Activated CD8-positive, alpha-beta memory T cell treated with anti-CD3 and anti-CD28 coated beads for 1 hour (primary cell): ENCODE data around the gene SSR3.
"Not testable (repeated sequence)": the region's sequence is repeated elsewhere in the genome, so short reads cannot be mapped to it uniquely, and the experiment has no call there.

Experiments
- DNase-seq, 2 donors: peaks; one replicate each; pipeline ENCODE4 v3.0.0-alpha.2; 2020; ENCODE audit warnings: low read depth in 1 of 2; ENCODE audit errors: extremely low read depth in 1 of 2

Gene SSR3

GRCh38 chr3:156554842-156555687 lies at the start of gene SSR3:
SSR3 (minus strand) TSS chr3:156555117; CDS start chr3:156555089, 28 bp downstream.
- DNase-seq = peak; percentile 92 to 97

DNA sequence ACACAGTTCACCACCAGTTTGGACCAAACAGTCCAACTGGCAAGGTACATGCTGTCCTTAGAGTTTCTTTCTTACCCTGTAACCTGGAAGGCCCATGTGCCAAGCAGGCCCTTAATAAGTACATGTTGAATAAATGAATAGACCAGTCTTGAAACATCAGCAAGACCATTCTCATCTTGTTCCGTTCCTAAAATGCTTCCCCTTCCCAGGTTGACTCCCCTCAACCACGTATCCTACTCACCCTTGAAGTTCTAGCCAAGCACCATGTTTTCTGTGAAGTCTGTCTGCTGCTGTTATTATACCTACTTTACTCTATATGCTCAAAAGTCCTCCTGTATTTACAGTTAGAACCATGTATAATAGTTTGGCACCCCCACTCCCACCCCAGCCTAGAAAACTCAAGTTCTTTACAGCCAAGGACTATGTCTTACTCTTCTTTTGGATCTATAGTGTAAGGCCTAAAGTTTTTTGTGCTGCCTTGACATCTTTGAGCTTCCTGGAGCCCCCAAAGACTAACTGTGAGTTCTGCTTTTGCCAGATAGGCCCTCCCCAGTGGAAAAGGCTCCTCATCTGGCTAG lies 49.2 kb upstream of the SSR3 start:
- DNase-seq = no peak

- DNase-seq = no peak
Measured at GRCh38 chr3:156603379-156604017, 48.6 kb upstream of the SSR3 start.

DNA sequence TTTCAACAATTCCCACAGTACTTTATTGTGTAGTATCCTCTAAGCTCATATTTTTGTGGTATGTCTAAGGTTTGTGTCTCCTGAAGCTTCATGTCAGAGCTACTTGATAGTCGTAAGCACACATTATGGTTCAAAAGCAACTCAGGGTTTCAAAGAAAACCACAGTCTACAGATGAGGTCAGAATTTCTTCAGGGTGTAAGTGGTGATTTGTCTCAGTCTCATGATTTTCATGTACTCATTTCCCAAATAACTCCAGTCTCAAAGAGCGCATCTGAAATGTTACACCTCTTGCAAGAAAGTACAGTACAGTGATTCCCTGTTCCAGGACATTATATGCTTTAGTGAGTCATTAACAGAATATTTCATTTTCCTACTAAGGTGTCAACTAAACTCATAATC lies 47.5 kb upstream of the SSR3 start:
- DNase-seq = no peak

DNA sequence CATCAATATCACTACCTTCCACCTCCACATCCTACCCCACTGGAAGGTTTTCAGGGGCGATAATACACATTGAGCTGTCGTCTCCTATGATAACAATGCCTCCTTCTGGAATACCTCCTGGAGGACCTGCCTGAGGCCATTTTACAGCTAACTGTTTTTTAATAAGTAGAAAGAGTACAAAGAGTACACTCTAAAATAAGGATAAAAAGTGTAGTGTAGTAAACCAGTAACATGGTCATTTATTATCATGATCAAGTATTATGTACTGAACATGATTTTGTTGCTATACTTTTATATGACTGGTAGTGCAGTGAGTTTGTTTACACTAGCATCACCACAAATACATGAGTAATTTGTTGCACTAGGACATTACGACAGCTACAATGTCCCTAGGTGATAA lies 46.6 kb upstream of the SSR3 start:
- no peak for DNase-seq

DNA sequence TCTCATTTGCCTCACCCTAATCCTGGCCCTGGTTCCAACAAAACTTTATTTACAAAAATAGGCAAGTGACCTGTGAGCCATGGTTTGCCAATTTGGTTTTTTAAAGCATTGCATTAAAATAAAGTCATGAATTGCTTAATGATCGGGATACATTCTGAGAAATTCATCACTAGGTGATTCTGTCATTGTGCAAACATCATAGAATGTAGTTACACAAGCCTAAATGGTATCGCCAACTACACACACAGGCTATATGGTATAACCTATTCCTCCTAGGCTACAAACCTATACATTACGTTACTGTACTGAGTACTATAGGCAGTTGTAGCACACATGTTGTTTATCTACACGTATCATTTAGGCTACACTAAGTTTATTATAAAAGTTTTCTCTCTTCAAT lies 45.9 kb upstream of the SSR3 start:
- DNase-seq = no peak

GRCh38 chr3:156599089-156599874 lies 44.4 kb upstream of the SSR3 start:
- DNase-seq = no peak

GRCh38 chr3:156598413-156598812 lies 43.5 kb upstream of the SSR3 start:
- no peak for DNase-seq

GRCh38 chr3:156594219-156594683 lies 39.3 kb upstream of the SSR3 start:
- DNase-seq = no peak

GRCh38 chr3:156593814-156594213 lies 38.9 kb upstream of the SSR3 start:
- no peak for DNase-seq

DNA sequence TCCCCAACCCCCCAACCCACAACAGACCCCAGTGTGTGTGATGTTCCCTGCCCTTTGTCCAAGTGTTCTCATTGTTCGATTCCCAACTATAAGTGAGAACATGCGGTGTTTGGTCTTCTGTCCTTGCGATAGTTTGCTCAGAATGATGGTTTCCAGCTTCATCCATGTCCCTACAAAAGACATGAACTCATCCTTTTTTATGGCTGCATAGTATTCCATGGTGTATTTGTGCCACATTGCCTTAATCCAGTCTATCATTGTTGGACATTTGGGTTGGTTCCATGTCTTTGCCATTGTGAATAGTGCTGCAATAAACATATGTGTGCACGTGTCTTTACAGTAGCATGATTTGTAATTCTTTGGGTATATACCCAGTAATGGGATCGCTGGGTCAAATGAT lies 34.9 kb upstream of the SSR3 start:
- DNase-seq = not testable (repeated sequence)

GRCh38 chr3:156587760-156588069 lies 32.8 kb upstream of the SSR3 start:
- DNase-seq = no peak

DNA sequence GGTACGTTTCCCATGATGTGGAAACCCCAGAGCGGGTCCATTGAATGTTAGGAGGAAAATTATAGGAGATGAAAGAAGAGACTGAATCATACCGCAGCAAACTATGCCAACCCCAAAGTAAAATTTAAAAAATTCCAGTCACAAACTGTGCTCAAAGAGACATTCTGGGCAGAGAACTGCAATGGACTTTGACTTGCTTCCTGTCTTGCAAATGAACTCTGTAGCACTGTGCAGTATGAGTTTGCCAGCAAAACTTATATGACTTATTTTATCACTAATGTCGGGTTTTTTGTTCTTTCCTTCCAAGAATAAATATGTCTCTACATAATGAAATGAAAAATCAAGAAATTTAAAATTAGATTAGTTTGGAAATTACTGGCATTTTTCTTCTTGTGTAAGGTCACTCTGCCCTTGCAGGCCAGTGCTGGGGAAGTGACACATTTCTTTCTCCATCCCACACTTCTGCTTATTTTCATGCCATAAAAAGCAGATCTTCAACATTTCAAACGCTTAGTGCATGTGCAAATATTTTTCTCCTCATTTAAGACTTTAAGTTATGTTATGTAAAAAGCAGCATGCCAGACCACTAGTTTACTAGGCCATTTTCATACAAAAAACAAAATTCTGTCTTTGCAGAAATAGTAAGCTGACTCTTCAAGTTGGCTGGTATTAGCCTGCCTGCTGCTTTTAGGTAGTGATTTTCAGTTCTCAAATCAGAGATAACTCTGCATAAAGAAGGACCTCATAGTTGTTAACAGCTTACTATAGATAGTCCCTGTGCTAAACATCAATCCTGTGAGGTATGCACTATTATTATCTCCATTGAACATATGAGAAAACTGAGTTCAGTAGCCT lies 32.2 kb upstream of the SSR3 start:
- DNase-seq = no peak

DNA sequence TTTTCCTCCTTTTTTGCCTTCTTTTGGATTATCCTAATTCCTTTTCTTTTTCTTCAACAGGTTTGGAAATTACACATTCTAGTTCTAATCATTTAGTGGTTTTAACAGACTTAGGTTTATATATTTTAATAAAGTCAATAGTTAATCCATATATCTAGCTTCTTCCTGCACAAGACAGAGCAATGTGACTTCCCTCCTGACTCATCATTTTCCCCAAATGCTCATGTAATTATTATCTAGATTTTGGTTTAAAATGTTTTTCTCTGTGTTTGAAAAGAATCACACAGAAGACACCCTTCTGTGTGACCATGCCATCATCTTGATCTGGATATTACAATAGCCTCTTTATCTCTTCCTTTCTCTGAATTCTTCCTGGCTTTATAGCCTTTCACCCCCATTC lies 28.6 kb upstream of the SSR3 start:
- no peak for DNase-seq

- no peak for DNase-seq
Measured at GRCh38 chr3:156582532-156583183, 27.7 kb upstream of the SSR3 start.

DNA sequence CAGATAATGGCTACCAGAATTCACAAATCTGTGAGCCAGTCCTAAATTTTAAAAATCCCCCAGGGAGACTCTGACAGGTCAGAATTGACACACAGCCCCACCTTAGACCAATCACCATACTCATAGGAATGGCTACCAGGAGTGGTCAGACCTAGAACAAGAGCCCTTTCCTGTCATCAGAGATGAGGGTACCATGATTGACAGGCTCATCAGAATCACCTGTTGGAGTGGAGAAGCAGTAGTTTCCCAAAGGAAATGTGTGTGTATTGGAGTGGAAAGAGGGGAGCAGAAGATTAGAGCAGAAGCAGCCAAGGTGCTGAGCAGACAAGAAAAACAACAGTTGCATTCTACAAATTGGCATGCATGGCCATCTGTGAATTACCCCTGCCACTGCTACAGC lies 27.0 kb upstream of the SSR3 start:
- no peak for DNase-seq

DNA sequence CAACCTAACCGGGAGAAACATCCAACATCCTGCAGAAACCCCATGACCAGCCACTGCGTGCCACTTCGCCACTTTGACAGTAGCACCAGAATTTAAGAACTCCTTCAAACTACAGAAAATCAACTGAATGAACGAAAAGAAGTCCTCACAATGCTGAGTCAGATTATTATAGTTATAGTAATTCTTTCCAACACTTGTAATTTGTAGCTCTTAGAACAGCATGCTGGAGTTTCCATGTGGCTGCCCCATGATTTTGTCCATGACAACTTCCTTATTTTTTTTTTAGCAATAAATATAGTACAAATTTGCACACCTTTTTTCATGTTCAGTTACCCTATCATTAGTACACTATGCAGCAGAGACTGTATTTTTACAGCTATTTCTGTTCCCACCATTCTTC lies 26.1 kb upstream of the SSR3 start:
- no peak for DNase-seq

DNA sequence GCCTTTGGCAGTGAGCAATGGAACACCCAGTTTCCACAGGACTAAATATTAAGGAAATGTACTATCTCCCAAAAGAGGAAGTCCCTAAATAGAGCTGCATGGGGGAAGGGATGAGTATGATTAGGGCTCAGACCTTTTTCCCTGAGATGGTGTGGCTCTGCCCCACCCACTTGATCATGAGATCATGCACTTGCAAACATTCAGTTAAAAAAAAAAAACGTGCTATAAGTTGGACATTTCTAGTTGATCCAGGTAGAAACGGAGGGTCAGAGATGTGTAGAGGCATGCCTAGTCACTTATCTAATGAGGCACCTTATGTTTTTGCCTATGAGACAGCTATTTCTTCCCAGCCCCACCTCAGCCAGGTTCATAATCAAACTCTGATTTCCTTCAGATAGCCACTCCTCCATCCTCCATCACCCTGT lies 24.5 kb upstream of the SSR3 start:
- DNase-seq = no peak

- no peak for DNase-seq
Measured at GRCh38 chr3:156577736-156578135, 22.8 kb upstream of the SSR3 start.
